ENCODE results near the gene ELMO1. TPM values are rescaled to one million over a fixed set of nuclear protein-coding genes. Genes with fewer than 3 reads are reported as not detected.

ELMO1 gene
- total and polyA plus RNA-seq, 2 experiments from 2014 or later, result 6.5 to 24.9 TPM

DNA sequence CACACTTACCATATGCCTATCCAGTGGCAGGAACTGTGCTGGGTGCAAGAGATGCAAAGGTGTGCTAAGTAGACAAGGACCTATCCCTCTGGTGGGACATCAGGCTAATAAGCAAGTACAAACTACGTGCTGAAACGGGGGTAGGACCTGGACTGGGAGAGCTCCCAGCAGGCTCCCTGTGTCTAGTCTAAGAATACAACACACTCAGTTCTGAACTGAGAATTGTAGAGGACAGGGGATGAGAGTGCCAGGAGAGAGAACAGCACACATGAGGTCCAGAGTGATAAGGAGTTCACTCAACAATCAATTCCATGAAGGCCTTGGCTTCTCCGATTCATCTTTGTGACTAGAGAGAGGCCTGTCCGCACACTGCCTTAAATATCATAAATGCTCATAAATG is 253.7 kb downstream of the ELMO1 start (continued):
- TF ChIP-seq, protein P1, sequence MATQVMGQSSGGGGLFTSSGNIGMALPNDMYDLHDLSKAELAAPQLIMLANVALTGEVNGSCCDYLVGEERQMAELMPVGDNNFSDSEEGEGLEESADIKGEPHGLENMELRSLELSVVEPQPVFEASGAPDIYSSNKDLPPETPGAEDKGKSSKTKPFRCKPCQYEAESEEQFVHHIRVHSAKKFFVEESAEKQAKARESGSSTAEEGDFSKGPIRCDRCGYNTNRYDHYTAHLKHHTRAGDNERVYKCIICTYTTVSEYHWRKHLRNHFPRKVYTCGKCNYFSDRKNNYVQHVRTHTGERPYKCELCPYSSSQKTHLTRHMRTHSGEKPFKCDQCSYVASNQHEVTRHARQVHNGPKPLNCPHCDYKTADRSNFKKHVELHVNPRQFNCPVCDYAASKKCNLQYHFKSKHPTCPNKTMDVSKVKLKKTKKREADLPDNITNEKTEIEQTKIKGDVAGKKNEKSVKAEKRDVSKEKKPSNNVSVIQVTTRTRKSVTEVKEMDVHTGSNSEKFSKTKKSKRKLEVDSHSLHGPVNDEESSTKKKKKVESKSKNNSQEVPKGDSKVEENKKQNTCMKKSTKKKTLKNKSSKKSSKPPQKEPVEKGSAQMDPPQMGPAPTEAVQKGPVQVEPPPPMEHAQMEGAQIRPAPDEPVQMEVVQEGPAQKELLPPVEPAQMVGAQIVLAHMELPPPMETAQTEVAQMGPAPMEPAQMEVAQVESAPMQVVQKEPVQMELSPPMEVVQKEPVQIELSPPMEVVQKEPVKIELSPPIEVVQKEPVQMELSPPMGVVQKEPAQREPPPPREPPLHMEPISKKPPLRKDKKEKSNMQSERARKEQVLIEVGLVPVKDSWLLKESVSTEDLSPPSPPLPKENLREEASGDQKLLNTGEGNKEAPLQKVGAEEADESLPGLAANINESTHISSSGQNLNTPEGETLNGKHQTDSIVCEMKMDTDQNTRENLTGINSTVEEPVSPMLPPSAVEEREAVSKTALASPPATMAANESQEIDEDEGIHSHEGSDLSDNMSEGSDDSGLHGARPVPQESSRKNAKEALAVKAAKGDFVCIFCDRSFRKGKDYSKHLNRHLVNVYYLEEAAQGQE (IDR thresholded peaks at IDR 0.05; ENCODE audit: unreplicated experiment), result no peak
- TF ChIP-seq ZNF331 (CRISPR knock-in tag; IDR thresholded peaks at IDR 0.05; ENCODE audit: low read depth), result no peak
- TF ChIP-seq NANOG (IDR thresholded peaks at IDR 0.05; ENCODE audit: borderline replicate concordance), result no peak
- no peak for TF ChIP-seq EZH2phosphoT487 (IDR thresholded peaks at IDR 0.05; ENCODE audit: unreplicated experiment)
- no peak for TF ChIP-seq CREB1 (CRISPR knock-in tag; IDR thresholded peaks at IDR 0.05; ENCODE audit: low read depth)

DNA sequence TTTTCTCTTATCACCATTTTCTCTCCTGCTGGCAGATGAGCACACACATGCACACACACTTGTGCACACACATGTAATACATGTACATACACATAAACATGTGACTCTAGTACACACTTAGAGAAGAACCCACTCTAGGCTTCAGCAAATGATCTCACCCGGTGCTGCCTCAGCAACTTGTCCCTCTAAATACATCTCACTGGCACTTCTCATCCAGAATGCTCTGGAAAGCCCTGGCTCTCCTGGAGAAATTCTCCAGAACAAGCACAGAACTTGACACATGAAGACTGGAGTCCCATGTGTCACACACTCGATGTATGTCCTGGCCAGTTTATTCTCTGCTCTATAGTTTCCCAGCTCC is 254.9 kb downstream of the ELMO1 start:
- Histone ChIP-seq H3K4me2 (no peak overlapping the region), H3K79me2 (replicated peaks; ENCODE audit: insufficient read depth) (no peaks in the 10 kb centered on the region), H3F3A (replicated peaks; ENCODE audit: low read depth) (no peaks in the 10 kb centered on the region), H3K36me3 (ENCODE audit: insufficient read depth) (no peaks in the 10 kb centered on the region), H3K27me3 (ENCODE audit: insufficient read depth) (no peaks in the 10 kb centered on the region), H3K4me1 (ENCODE audit: insufficient read depth) (no peaks in the 10 kb centered on the region), H3K9me2 (ENCODE audit: insufficient read depth) (no peaks in the 10 kb centered on the region), H4K20me1 (replicated peaks; ENCODE audit: insufficient read depth) (no peaks in the 10 kb centered on the region), H2AFZ (no peak overlapping the region), H3K4me3 (no peak overlapping the region), H3K27ac (ENCODE audit: low read depth) (no peak overlapping the region)
- Mint-ChIP-seq H3K36me3 (ENCODE audit: low read depth) (no peaks in the 10 kb centered on the region), H3K4me1 (no peaks in the 10 kb centered on the region), H3K9me3 (no peaks in the 10 kb centered on the region), H3K27me3 (ENCODE audit: insufficient read depth, low read depth, poor library complexity) (no peaks in the 10 kb centered on the region), H3K27ac (no peak overlapping the region), H3K4me3 (no peak overlapping the region)
- ATAC-seq (no peak), DNase-seq (ENCODE audit: low spot score) (no peak)
- no peak for TF ChIP-seq STAT1 (IDR thresholded peaks at IDR 0.05; ENCODE audit: unreplicated experiment)
- no peak for TF ChIP-seq EZH2phosphoT487 (IDR thresholded peaks at IDR 0.05; ENCODE audit: unreplicated experiment)
- no peak for TF ChIP-seq EZH2 (IDR thresholded peaks at IDR 0.05; ENCODE audit: low read depth, unreplicated experiment)
- TF ChIP-seq, protein P2, sequence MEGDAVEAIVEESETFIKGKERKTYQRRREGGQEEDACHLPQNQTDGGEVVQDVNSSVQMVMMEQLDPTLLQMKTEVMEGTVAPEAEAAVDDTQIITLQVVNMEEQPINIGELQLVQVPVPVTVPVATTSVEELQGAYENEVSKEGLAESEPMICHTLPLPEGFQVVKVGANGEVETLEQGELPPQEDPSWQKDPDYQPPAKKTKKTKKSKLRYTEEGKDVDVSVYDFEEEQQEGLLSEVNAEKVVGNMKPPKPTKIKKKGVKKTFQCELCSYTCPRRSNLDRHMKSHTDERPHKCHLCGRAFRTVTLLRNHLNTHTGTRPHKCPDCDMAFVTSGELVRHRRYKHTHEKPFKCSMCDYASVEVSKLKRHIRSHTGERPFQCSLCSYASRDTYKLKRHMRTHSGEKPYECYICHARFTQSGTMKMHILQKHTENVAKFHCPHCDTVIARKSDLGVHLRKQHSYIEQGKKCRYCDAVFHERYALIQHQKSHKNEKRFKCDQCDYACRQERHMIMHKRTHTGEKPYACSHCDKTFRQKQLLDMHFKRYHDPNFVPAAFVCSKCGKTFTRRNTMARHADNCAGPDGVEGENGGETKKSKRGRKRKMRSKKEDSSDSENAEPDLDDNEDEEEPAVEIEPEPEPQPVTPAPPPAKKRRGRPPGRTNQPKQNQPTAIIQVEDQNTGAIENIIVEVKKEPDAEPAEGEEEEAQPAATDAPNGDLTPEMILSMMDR (conservative IDR thresholded peaks at IDR 0.05; ENCODE audit: low read depth in 2 of 2), result no peak
- TF ChIP-seq, protein P1 (IDR thresholded peaks at IDR 0.05; ENCODE audit: unreplicated experiment), result no peak
- TF ChIP-seq POLR2AphosphoS5 (IDR thresholded peaks at IDR 0.05; ENCODE audit: low read depth), result no peak
- no peak for TF ChIP-seq JUNB (IDR thresholded peaks at IDR 0.05; ENCODE audit: unreplicated experiment)
- TF ChIP-seq, protein P3, sequence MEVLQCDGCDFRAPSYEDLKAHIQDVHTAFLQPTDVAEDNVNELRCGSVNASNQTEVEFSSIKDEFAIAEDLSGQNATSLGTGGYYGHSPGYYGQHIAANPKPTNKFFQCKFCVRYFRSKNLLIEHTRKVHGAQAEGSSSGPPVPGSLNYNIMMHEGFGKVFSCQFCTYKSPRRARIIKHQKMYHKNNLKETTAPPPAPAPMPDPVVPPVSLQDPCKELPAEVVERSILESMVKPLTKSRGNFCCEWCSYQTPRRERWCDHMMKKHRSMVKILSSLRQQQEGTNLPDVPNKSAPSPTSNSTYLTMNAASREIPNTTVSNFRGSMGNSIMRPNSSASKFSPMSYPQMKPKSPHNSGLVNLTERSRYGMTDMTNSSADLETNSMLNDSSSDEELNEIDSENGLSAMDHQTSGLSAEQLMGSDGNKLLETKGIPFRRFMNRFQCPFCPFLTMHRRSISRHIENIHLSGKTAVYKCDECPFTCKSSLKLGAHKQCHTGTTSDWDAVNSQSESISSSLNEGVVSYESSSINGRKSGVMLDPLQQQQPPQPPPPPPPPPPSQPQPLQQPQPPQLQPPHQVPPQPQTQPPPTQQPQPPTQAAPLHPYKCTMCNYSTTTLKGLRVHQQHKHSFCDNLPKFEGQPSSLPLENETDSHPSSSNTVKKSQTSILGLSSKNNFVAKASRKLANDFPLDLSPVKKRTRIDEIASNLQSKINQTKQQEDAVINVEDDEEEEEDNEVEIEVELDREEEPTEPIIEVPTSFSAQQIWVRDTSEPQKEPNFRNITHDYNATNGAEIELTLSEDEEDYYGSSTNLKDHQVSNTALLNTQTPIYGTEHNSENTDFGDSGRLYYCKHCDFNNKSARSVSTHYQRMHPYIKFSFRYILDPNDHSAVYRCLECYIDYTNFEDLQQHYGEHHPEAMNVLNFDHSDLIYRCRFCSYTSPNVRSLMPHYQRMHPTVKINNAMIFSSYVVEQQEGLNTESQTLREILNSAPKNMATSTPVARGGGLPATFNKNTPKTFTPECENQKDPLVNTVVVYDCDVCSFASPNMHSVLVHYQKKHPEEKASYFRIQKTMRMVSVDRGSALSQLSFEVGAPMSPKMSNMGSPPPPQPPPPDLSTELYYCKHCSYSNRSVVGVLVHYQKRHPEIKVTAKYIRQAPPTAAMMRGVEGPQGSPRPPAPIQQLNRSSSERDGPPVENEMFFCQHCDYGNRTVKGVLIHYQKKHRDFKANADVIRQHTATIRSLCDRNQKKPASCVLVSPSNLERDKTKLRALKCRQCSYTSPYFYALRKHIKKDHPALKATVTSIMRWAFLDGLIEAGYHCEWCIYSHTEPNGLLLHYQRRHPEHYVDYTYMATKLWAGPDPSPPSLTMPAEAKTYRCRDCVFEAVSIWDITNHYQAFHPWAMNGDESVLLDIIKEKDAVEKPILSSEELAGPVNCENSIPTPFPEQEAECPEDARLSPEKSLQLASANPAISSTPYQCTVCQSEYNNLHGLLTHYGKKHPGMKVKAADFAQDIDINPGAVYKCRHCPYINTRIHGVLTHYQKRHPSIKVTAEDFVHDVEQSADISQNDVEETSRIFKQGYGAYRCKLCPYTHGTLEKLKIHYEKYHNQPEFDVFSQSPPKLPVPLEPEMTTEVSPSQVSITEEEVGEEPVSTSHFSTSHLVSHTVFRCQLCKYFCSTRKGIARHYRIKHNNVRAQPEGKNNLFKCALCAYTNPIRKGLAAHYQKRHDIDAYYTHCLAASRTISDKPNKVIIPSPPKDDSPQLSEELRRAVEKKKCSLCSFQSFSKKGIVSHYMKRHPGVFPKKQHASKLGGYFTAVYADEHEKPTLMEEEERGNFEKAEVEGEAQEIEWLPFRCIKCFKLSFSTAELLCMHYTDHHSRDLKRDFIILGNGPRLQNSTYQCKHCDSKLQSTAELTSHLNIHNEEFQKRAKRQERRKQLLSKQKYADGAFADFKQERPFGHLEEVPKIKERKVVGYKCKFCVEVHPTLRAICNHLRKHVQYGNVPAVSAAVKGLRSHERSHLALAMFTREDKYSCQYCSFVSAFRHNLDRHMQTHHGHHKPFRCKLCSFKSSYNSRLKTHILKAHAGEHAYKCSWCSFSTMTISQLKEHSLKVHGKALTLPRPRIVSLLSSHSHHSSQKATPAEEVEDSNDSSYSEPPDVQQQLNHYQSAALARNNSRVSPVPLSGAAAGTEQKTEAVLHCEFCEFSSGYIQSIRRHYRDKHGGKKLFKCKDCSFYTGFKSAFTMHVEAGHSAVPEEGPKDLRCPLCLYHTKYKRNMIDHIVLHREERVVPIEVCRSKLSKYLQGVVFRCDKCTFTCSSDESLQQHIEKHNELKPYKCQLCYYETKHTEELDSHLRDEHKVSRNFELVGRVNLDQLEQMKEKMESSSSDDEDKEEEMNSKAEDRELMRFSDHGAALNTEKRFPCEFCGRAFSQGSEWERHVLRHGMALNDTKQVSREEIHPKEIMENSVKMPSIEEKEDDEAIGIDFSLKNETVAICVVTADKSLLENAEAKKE (CRISPR knock-in tag; IDR thresholded peaks at IDR 0.05), result no peak

Data from GM23338 (cell line).